PFSK-1 (cell line): ENCODE results near the gene SLC16A6.

ENCODE experiments used
- FOXP2 ChIP-seq: optimal IDR thresholded peaks from 2 replicates; pipeline ENCODE3; 2011; ENCODE audit warnings: borderline replicate concordance, control low read depth, inconsistent platforms; ENCODE audit not compliant: insufficient read depth; ENCODE audit errors: extremely low read length, extremely low read depth
- POLR2AphosphoS5 ChIP-seq: IDR thresholded peaks from 2 replicates; pipeline ENCODE4 v1.6.1; 2012; ENCODE audit warnings: low read depth, mild to moderate bottlenecking, control low read depth, low read length, moderate library complexity
- SIN3A ChIP-seq: IDR thresholded peaks from 2 replicates; pipeline ENCODE4 v1.6.1; 2012; ENCODE audit warnings: mild to moderate bottlenecking, low read length, moderate library complexity, borderline replicate concordance; ENCODE audit not compliant: insufficient read depth
- TAF1 ChIP-seq: IDR thresholded peaks from 2 replicates; pipeline ENCODE4 v1.6.1; 2012; ENCODE audit warnings: low read length, control low read depth, borderline replicate concordance; ENCODE audit not compliant: insufficient read depth
- TF ChIP-seq, protein P1 (sequence below), 2 experiments: IDR thresholded peaks; 2 replicates each; pipeline versions ENCODE4 v1.6.1 to v1.8.0; 2011 to 2012; ENCODE audit warnings: low read depth in 2 of 2, low read length in 2 of 2, control low read depth in 1 of 2, inconsistent platforms in 1 of 2, mild to moderate bottlenecking in 1 of 2, moderate library complexity in 1 of 2; ENCODE audit not compliant: insufficient read depth in 1 of 2

GRCh38 chr17:68228817-68229570 lies 61.9 kb downstream of the SLC16A6 start:
- TF ChIP-seq POLR2AphosphoS5 = no peak
- TF ChIP-seq, protein P1, sequence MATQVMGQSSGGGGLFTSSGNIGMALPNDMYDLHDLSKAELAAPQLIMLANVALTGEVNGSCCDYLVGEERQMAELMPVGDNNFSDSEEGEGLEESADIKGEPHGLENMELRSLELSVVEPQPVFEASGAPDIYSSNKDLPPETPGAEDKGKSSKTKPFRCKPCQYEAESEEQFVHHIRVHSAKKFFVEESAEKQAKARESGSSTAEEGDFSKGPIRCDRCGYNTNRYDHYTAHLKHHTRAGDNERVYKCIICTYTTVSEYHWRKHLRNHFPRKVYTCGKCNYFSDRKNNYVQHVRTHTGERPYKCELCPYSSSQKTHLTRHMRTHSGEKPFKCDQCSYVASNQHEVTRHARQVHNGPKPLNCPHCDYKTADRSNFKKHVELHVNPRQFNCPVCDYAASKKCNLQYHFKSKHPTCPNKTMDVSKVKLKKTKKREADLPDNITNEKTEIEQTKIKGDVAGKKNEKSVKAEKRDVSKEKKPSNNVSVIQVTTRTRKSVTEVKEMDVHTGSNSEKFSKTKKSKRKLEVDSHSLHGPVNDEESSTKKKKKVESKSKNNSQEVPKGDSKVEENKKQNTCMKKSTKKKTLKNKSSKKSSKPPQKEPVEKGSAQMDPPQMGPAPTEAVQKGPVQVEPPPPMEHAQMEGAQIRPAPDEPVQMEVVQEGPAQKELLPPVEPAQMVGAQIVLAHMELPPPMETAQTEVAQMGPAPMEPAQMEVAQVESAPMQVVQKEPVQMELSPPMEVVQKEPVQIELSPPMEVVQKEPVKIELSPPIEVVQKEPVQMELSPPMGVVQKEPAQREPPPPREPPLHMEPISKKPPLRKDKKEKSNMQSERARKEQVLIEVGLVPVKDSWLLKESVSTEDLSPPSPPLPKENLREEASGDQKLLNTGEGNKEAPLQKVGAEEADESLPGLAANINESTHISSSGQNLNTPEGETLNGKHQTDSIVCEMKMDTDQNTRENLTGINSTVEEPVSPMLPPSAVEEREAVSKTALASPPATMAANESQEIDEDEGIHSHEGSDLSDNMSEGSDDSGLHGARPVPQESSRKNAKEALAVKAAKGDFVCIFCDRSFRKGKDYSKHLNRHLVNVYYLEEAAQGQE (IDR thresholded peaks at IDR 0.05; ENCODE audit: insufficient read depth in 1 of 2, low read depth in 2 of 2, low read length in 2 of 2) = no peak
- TF ChIP-seq TAF1 = no peak
- TF ChIP-seq SIN3A = no peak
- TF ChIP-seq FOXP2 = no peak
